ENCODE data around the gene PLEKHG5.

The PLEKHG5 gene, protein sequence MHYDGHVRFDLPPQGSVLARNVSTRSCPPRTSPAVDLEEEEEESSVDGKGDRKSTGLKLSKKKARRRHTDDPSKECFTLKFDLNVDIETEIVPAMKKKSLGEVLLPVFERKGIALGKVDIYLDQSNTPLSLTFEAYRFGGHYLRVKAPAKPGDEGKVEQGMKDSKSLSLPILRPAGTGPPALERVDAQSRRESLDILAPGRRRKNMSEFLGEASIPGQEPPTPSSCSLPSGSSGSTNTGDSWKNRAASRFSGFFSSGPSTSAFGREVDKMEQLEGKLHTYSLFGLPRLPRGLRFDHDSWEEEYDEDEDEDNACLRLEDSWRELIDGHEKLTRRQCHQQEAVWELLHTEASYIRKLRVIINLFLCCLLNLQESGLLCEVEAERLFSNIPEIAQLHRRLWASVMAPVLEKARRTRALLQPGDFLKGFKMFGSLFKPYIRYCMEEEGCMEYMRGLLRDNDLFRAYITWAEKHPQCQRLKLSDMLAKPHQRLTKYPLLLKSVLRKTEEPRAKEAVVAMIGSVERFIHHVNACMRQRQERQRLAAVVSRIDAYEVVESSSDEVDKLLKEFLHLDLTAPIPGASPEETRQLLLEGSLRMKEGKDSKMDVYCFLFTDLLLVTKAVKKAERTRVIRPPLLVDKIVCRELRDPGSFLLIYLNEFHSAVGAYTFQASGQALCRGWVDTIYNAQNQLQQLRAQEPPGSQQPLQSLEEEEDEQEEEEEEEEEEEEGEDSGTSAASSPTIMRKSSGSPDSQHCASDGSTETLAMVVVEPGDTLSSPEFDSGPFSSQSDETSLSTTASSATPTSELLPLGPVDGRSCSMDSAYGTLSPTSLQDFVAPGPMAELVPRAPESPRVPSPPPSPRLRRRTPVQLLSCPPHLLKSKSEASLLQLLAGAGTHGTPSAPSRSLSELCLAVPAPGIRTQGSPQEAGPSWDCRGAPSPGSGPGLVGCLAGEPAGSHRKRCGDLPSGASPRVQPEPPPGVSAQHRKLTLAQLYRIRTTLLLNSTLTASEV

DNA sequence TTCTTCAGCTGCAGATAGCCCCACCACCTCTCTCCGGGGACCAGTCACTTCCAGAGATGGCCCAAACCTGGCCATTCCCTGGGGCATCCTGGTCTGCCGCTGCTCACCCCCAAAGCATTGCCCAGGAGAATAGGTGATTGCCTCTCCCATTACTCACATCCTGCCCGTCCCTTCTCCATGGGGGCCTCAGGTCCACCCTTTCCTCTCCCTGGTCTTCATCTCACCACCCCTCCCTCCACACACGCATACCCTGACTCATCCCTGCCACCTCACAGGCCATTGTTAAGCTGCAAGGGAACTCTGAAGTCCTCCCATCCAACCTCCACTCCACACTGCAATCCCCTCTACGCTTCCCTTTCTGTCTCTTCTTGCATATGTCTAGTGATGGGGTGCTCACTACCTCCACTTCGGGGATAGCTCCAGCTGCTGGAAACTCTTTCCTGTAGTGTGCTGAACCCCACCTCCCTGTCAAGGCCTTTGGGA, at the start of gene PLEKHG5:
TSS of gene PLEKHG5 (minus strand) at position 188 of the 483 bp plus-strand sequence. CDS start 14,096 bp downstream, outside the sequence.
- TF ChIP-seq TARDBP (IDR thresholded peaks at IDR 0.05) = no peak
- TF ChIP-seq SP1 (IDR thresholded peaks at IDR 0.05) = no peak
- no peak for TF ChIP-seq ELF4 (IDR thresholded peaks at IDR 0.05)
- no peak for TF ChIP-seq LEF1 (IDR thresholded peaks at IDR 0.05; ENCODE audit: borderline replicate concordance)
- TF ChIP-seq FOXA1 (IDR thresholded peaks at IDR 0.05) = no peak
- TF ChIP-seq BHLHE40 (IDR thresholded peaks at IDR 0.05; ENCODE audit: borderline replicate concordance) = no peak
- TF ChIP-seq L3MBTL2 (conservative IDR thresholded peaks at IDR 0.05) = no peak
- TF ChIP-seq FOXM1 (IDR thresholded peaks at IDR 0.05; ENCODE audit: borderline replicate concordance) = no peak
- no peak for TF ChIP-seq SUZ12 (IDR thresholded peaks at IDR 0.05)
- TF ChIP-seq ZNF384 (IDR thresholded peaks at IDR 0.05) = no peak
- TF ChIP-seq, protein P1, sequence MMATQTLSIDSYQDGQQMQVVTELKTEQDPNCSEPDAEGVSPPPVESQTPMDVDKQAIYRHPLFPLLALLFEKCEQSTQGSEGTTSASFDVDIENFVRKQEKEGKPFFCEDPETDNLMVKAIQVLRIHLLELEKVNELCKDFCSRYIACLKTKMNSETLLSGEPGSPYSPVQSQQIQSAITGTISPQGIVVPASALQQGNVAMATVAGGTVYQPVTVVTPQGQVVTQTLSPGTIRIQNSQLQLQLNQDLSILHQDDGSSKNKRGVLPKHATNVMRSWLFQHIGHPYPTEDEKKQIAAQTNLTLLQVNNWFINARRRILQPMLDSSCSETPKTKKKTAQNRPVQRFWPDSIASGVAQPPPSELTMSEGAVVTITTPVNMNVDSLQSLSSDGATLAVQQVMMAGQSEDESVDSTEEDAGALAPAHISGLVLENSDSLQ (IDR thresholded peaks at IDR 0.05) = no peak
- TF ChIP-seq ARNT (IDR thresholded peaks at IDR 0.05) = no peak
- no peak for TF ChIP-seq NFRKB (IDR thresholded peaks at IDR 0.05)
- no peak for TF ChIP-seq HDGF (IDR thresholded peaks at IDR 0.05; ENCODE audit: borderline replicate concordance)
- TF ChIP-seq CTBP1 (IDR thresholded peaks at IDR 0.05; ENCODE audit: borderline replicate concordance) = no peak
- no peak for TF ChIP-seq FOXK2 (IDR thresholded peaks at IDR 0.05)
- ChIA-PET CTCF (interaction anchor here (1.0 to 2.2 kb wide), 4 partner anchors 8 to 155 kb away, joined by 3 to 9 read pairs (median 6); no protein-coding TSS in a partner anchor), POLR2A (interaction anchor here (1.0 to 2.1 kb wide), 7 partner anchors 8 to 124 kb away, joined by 3 to 6 read pairs (median 4); partner anchors contain the start of gene HES2)
- DNase-seq (ENCODE audit: extremely low spot score) = no peak

GRCh38 chr1:6538956-6539355, 47.5 kb upstream of the PLEKHG5 start:
- POLR2A ChIA-PET = no interaction called here

DNA sequence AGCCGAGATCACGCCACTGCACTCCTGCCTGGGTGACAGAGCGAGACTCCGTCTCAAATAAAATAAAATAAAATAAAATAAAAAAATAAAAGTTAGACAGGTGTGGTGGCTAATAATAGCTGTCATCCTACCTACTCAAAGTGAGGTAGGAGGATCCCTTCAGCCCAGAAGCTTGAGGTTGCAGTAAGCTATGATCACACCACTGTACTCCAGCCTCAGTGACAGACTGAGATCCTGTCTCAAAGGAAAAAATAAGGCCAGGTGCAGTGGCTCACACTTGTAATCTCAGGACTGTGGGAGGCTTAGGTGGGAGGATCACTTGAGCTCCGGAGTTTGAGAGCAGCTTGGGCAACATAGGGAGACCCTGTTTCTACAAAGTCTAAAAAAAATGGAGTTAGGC, 44.8 kb upstream of the PLEKHG5 start:
- TF ChIP-seq FOXK2 (IDR thresholded peaks at IDR 0.05) = no peak
- TF ChIP-seq ZNF384 (IDR thresholded peaks at IDR 0.05) = no peak
- no peak for TF ChIP-seq BHLHE40 (IDR thresholded peaks at IDR 0.05; ENCODE audit: borderline replicate concordance)
- no peak for TF ChIP-seq FOXM1 (IDR thresholded peaks at IDR 0.05; ENCODE audit: borderline replicate concordance)
- no peak for TF ChIP-seq LEF1 (IDR thresholded peaks at IDR 0.05; ENCODE audit: borderline replicate concordance)
- no peak for TF ChIP-seq FOXA1 (IDR thresholded peaks at IDR 0.05)
- TF ChIP-seq, protein P1 (IDR thresholded peaks at IDR 0.05) = no peak
- TF ChIP-seq HDGF (IDR thresholded peaks at IDR 0.05; ENCODE audit: borderline replicate concordance) = no peak
- TF ChIP-seq NFRKB (IDR thresholded peaks at IDR 0.05) = no peak
- TF ChIP-seq SUZ12 (IDR thresholded peaks at IDR 0.05) = no peak
- no peak for TF ChIP-seq CTBP1 (IDR thresholded peaks at IDR 0.05; ENCODE audit: borderline replicate concordance)
- TF ChIP-seq ARNT (IDR thresholded peaks at IDR 0.05) = no peak
- TF ChIP-seq ELF4 (IDR thresholded peaks at IDR 0.05) = no peak
- TF ChIP-seq TARDBP (IDR thresholded peaks at IDR 0.05) = no peak
- TF ChIP-seq SP1 (IDR thresholded peaks at IDR 0.05) = no peak
- TF ChIP-seq L3MBTL2 (conservative IDR thresholded peaks at IDR 0.05) = no peak
- ChIA-PET POLR2A (no interaction called here), CTCF (interaction anchor here (1.4 kb wide), 1 partner anchor 12 kb away, joined by 3 read pairs; no protein-coding TSS in a partner anchor)
- no peak for DNase-seq (ENCODE audit: extremely low spot score)

More at GRCh38 chr1:6538956-6539355, 47.5 kb upstream of the PLEKHG5 start:
- no peak for DNase-seq (ENCODE audit: extremely low spot score)
- CTCF ChIA-PET = no interaction called here
- TF ChIP-seq NFRKB (IDR thresholded peaks at IDR 0.05) (no peak), L3MBTL2 (conservative IDR thresholded peaks at IDR 0.05) (no peak), FOXA1 (IDR thresholded peaks at IDR 0.05) (no peak), CTBP1 (IDR thresholded peaks at IDR 0.05; ENCODE audit: borderline replicate concordance) (no peak), SUZ12 (IDR thresholded peaks at IDR 0.05) (no peak), BHLHE40 (IDR thresholded peaks at IDR 0.05; ENCODE audit: borderline replicate concordance) (no peak), LEF1 (IDR thresholded peaks at IDR 0.05; ENCODE audit: borderline replicate concordance) (no peak), HDGF (IDR thresholded peaks at IDR 0.05; ENCODE audit: borderline replicate concordance) (no peak), FOXM1 (IDR thresholded peaks at IDR 0.05; ENCODE audit: borderline replicate concordance) (no peak), ZNF384 (IDR thresholded peaks at IDR 0.05) (no peak), SP1 (IDR thresholded peaks at IDR 0.05) (no peak), FOXK2 (IDR thresholded peaks at IDR 0.05) (no peak), TARDBP (IDR thresholded peaks at IDR 0.05) (no peak), ARNT (IDR thresholded peaks at IDR 0.05) (no peak), ELF4 (IDR thresholded peaks at IDR 0.05) (no peak)
- TF ChIP-seq, protein P1 (IDR thresholded peaks at IDR 0.05) = no peak

DNA sequence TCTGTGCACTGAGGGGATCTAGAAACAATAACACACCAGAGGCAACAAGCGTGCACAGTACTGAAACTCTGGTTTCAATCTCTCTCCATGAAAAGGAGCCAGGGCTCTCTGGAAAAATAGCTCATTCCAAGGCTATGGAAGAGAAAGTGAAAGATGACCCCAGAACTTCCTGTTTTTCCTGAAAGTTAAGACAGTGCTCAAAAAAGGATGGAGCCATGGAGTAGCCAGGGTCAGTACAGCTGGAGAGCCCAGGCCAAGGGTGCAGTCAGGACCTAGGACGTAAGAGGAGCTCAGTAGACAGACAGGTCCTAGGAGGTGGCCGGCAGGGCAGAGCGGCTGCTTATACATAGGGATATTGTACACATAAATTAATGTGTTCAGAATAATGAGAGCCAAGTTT, 43.7 kb upstream of the PLEKHG5 start:
- TF ChIP-seq SUZ12 (IDR thresholded peaks at IDR 0.05) (no peak), NFRKB (IDR thresholded peaks at IDR 0.05) (no peak), FOXM1 (IDR thresholded peaks at IDR 0.05; ENCODE audit: borderline replicate concordance) (no peak), HDGF (IDR thresholded peaks at IDR 0.05; ENCODE audit: borderline replicate concordance) (no peak), LEF1 (IDR thresholded peaks at IDR 0.05; ENCODE audit: borderline replicate concordance) (no peak), FOXK2 (IDR thresholded peaks at IDR 0.05) (no peak)
- TF ChIP-seq, protein P1 (IDR thresholded peaks at IDR 0.05) = no peak
- no peak for DNase-seq (ENCODE audit: extremely low spot score)
- ChIA-PET CTCF (no interaction called here), POLR2A (no interaction called here)

Data from HEK293T (cell line).